ENCODE measurements around the gene S100A8.
"Not testable (repeated sequence)": the region's sequence is repeated elsewhere in the genome, so short reads cannot be mapped to it uniquely, and the experiment has no call there.

Gene S100A8

DNA sequence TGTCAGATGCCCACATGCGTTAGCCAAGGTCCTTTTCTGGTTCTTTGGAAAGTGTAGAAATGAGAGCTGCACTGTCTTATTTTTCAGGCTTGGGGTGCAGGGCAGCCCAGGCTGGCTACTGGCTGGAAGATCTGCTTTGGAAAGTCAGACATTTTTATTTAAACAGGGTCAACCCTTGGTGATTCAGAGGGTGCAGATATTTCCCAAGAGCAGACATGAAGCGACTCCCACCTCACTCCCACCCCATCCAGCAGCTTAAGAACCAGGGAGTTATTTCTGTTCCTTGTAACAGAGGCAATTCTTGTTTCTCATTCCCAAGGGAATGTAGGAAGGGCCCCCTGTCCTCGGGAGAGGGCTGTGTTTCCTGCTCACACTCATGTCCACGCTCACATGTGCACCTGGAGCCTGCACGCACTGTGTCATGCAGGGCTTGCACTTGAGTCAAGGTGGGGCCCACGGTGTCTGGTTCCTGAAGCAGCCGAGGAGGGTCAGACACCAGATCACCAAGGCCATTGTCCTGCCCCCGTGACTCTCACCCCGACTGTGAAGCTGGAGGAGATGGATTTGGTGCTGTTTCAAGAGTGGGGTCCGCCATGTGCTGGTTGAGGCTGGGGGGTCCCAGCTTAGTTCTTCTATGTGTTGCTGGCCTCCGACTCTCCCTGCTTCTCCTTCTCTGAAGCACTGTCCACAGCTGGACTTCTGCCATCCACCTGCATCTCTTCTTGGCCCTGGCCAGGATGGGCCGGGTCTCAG lies 26.4 kb upstream of the S100A8 start:
- no peak overlapping the region for H3K4me2 ChIP-seq (ENCODE audit: low read length)
- H3K9ac ChIP-seq: no peak overlapping the region
- no peak overlapping the region for H3K27ac ChIP-seq
- no peaks in the 10 kb centered on the region for H3K36me3 ChIP-seq (ENCODE audit: control insufficient read depth, insufficient read depth, low read length)
- H3K4me3 ChIP-seq (ENCODE audit: low read depth, low read length): no peak overlapping the region
- no peaks in the 10 kb centered on the region for H3K79me2 ChIP-seq
- no peaks in the 10 kb centered on the region for H3K27me3 ChIP-seq (ENCODE audit: control insufficient read depth, insufficient read depth, low read length)
- no peaks in the 10 kb centered on the region for H3K9me3 ChIP-seq (ENCODE audit: control insufficient read depth, low read length)
- no peak for TF ChIP-seq CTCF (IDR thresholded peaks at IDR 0.05)
- H3K4me1 ChIP-seq: no peaks in the 10 kb centered on the region
- H2AFZ ChIP-seq: no peak overlapping the region

- no peaks in the 10 kb centered on the region for H3K36me3 ChIP-seq (ENCODE audit: control insufficient read depth, insufficient read depth, low read length)
- no peak for TF ChIP-seq CTCF (IDR thresholded peaks at IDR 0.05)
- H3K9ac ChIP-seq: no peak within 1 kb of the TSS
- no peaks in the 10 kb centered on the region for H3K27me3 ChIP-seq (ENCODE audit: control insufficient read depth, insufficient read depth, low read length)
- H3K79me2 ChIP-seq: no peaks in the 10 kb centered on the region
- H3K4me2 ChIP-seq (ENCODE audit: low read length): no peak within 1 kb of the TSS
- no peak within 1 kb of the TSS for H3K27ac ChIP-seq
- H3K4me1 ChIP-seq: no peaks in the 10 kb centered on the region
- H2AFZ ChIP-seq: no peak within 1 kb of the TSS
- no peaks in the 10 kb centered on the region for H3K9me3 ChIP-seq (ENCODE audit: control insufficient read depth, low read length)
- H3K4me3 ChIP-seq (ENCODE audit: low read depth, low read length): no peak within 1 kb of the TSS
These were observed 25.1 kb upstream of the S100A8 start, which contains the start of gene S100A7A for GRCh38 chr1:153415850-153416570. TSS of gene S100A7A (plus strand) at chr1:153416520. CDS start at chr1:153418083, 1,563 bp downstream.

DNA sequence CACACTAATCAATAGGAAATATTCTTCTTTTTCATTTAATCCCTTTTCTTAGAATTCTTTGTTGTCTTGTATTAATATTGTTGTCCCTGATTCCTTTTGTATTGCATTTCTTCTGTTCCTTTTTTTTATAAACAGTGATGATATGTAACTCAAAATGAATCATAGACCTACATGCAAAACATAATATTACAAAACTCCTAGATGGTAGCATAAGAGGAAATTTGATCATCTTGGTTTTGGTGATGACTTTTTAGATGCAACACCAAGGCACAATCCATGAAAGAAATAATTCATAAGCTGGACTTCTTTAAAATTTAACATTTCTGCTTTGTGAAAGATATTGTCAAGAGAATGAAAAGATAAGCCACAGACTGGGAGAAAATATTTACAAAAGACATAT lies 23.1 kb upstream of the S100A8 start:
- not testable (repeated sequence) for H3K27me3 ChIP-seq (ENCODE audit: control insufficient read depth, insufficient read depth, low read length); H3K9ac ChIP-seq; H3K4me1 ChIP-seq; H3K27ac ChIP-seq; H3K36me3 ChIP-seq (ENCODE audit: control insufficient read depth, insufficient read depth, low read length); H3K4me3 ChIP-seq (ENCODE audit: low read depth, low read length); H3K4me2 ChIP-seq (ENCODE audit: low read length); H3K79me2 ChIP-seq; H3K9me3 ChIP-seq (ENCODE audit: control insufficient read depth, low read length); H2AFZ ChIP-seq

GRCh38 chr1:153407274-153407673 lies 16.4 kb upstream of the S100A8 start:
- not testable (repeated sequence) for H3K27me3 ChIP-seq (ENCODE audit: control insufficient read depth, insufficient read depth, low read length); H3K36me3 ChIP-seq (ENCODE audit: control insufficient read depth, insufficient read depth, low read length); H3K79me2 ChIP-seq; H3K9ac ChIP-seq; H3K4me3 ChIP-seq (ENCODE audit: low read depth, low read length); H3K9me3 ChIP-seq (ENCODE audit: control insufficient read depth, low read length); H3K27ac ChIP-seq; H3K4me2 ChIP-seq (ENCODE audit: low read length); H3K4me1 ChIP-seq; H2AFZ ChIP-seq

GRCh38 chr1:153405825-153406599 lies 15.1 kb upstream of the S100A8 start:
- not testable (repeated sequence) for H3K4me3 ChIP-seq (ENCODE audit: low read depth, low read length); H3K4me2 ChIP-seq (ENCODE audit: low read length); H3K79me2 ChIP-seq; H3K27ac ChIP-seq; H3K27me3 ChIP-seq (ENCODE audit: control insufficient read depth, insufficient read depth, low read length); H3K9ac ChIP-seq; H3K4me1 ChIP-seq; H2AFZ ChIP-seq; H3K36me3 ChIP-seq (ENCODE audit: control insufficient read depth, insufficient read depth, low read length); H3K9me3 ChIP-seq (ENCODE audit: control insufficient read depth, low read length)

- no peak for TF ChIP-seq CTCF (IDR thresholded peaks at IDR 0.05)
- H3K9ac ChIP-seq: no peak overlapping the region
- no peaks in the 10 kb centered on the region for H3K79me2 ChIP-seq
- no peaks in the 10 kb centered on the region for H3K36me3 ChIP-seq (ENCODE audit: control insufficient read depth, insufficient read depth, low read length)
- H3K27me3 ChIP-seq (ENCODE audit: control insufficient read depth, insufficient read depth, low read length): no peaks in the 10 kb centered on the region
- H3K4me2 ChIP-seq (ENCODE audit: low read length): no peak overlapping the region
- H3K4me3 ChIP-seq (ENCODE audit: low read depth, low read length): no peak overlapping the region
- no peak overlapping the region for H2AFZ ChIP-seq
- H3K9me3 ChIP-seq (ENCODE audit: control insufficient read depth, low read length): no peaks in the 10 kb centered on the region
- no peaks in the 10 kb centered on the region for H3K4me1 ChIP-seq
- H3K27ac ChIP-seq: no peak overlapping the region
These were observed 13.9 kb upstream of the S100A8 start for GRCh38 chr1:153404768-153405167.

Data from parathyroid adenoma (tissue), 2 donors.